Endodermal cell (in vitro differentiated cells): Measurements from ENCODE around the gene GSTO1. TPM values are rescaled to one million over a fixed set of nuclear protein-coding genes. Genes with fewer than 3 reads are reported as not detected.
"Not testable (repeated sequence)": the region's sequence is repeated elsewhere in the genome, so short reads cannot be mapped to it uniquely, and the experiment has no call there.

Experiments
- DNase-seq: peaks from one replicate; pipeline ENCODE4 v3.0.0-alpha.2; 2017
- H3K27ac ChIP-seq: 2 replicates; pipeline ENCODE4 v1.5.1; 2013; ENCODE audit warnings: mild to moderate bottlenecking, low read depth, low read length, moderate library complexity
- H3K27me3 ChIP-seq: 2 replicates; pipeline ENCODE4 v1.6.1; 2013; ENCODE audit warnings: mild to moderate bottlenecking, low read length, moderate library complexity; ENCODE audit not compliant: insufficient read depth, control insufficient read depth, poor library complexity, severe bottlenecking
- H3K36me3 ChIP-seq: 2 replicates; pipeline ENCODE4 v1.7.0; 2013; ENCODE audit warnings: mild to moderate bottlenecking, low read length, moderate library complexity; ENCODE audit not compliant: control insufficient read depth, insufficient read depth
- H3K4me1 ChIP-seq: one replicate; pipeline ENCODE4 v1.7.0; 2013; ENCODE audit warnings: low read length; ENCODE audit not compliant: control insufficient read depth, insufficient read depth
- H3K4me3 ChIP-seq: 2 replicates; pipeline ENCODE4 v1.5.1; 2013; ENCODE audit warnings: mild to moderate bottlenecking, low read length, moderate library complexity
- H3K9ac ChIP-seq: 2 replicates; pipeline ENCODE4 v1.6.1; 2013; ENCODE audit warnings: mild to moderate bottlenecking, low read length, moderate library complexity; ENCODE audit not compliant: poor library complexity, severe bottlenecking; ENCODE audit errors: extremely low read depth
- H3K9me3 ChIP-seq: 2 replicates; pipeline ENCODE4 v1.6.1; 2013; ENCODE audit warnings: mild to moderate bottlenecking, low read length, moderate library complexity; ENCODE audit not compliant: control insufficient read depth
- H3K27ac Mint-ChIP-seq: 2 replicates; pipeline ENCODE4 v1.8.0; 2020; ENCODE audit warnings: mixed read lengths
- H3K27me3 Mint-ChIP-seq: 2 replicates; pipeline ENCODE4 v1.8.0; 2021; ENCODE audit warnings: mild to moderate bottlenecking, mixed read lengths; ENCODE audit not compliant: insufficient read depth
- H3K36me3 Mint-ChIP-seq: 2 replicates; pipeline ENCODE4 v1.8.0; 2020; ENCODE audit warnings: low read depth, mixed read lengths
- H3K4me1 Mint-ChIP-seq: 2 replicates; pipeline ENCODE4 v1.8.0; 2020; ENCODE audit warnings: mixed read lengths
- H3K4me3 Mint-ChIP-seq: 2 replicates; pipeline ENCODE4 v1.8.0; 2020; ENCODE audit warnings: mild to moderate bottlenecking, moderate library complexity, mixed read lengths
- H3K9me3 Mint-ChIP-seq: 2 replicates; pipeline ENCODE4 v1.8.0; 2020; ENCODE audit warnings: mild to moderate bottlenecking, mixed read lengths
- WGBS, 2 experiments: methylation state at CpG; one replicate each; pipeline versions ENCODE4 v1.1.5 to v1.1.7; 2013; ENCODE audit warnings: missing lambda C conversion rate in 2 of 2, mixed read lengths in 1 of 2; ENCODE audit not compliant: insufficient coverage in 1 of 2, insufficient read length in 1 of 2; 5-methylcytosine and 5-hydroxymethylcytosine counted together
- total RNA-seq, 2 donors: library from RNA; stranded (reverse); fragmentation: NEBNext Ultra II Directional in 1 of 2; extraction: Animal tissue kit (Norgen Biotek cat#: 25700) in 1 of 2; gene quantifications; 2 replicates in 1 of 2; 3 replicates in 1 of 2; pipeline ENCODE4 v1.2.1, GENCODE V29; 2021
- TF ChIP-seq, protein P1 (sequence below): fragments of 200-600 bp; sonication (generic); conservative IDR thresholded peaks from 2 replicates; pipeline ENCODE4 v1.5.0; 2021; ENCODE audit warnings: antibody characterized with exemption, mild to moderate bottlenecking

GSTO1 gene
- total RNA-seq, 2 donors from 2014 or later: 208 to 223 TPM

DNA sequence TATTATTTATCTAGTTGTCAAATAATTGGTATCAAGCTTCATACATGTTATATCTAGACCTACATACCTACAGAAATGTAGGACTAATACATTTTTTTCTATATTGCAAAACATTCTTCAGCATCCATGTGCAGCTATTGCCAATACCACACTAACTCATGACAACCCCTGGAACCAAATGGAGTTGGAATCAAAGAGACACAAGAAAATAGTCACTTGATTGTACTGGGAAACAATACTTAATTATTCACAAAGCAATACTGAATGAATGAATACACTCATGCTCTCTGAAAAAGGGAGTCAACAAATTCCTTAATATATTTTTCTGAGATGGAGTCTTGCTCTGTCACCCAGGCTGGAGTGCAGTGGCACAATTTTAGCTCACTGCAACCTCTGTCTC, 12.1 kb upstream of the GSTO1 start:
- H3K9me3 ChIP-seq: peaks cover 18% of the 10 kb centered on the region
- Mint-ChIP-seq H3K36me3 (peaks cover 18% of the 10 kb centered on the region), H3K9me3 (peaks cover 23% of the 10 kb centered on the region), H3K4me3 (no peak overlapping the region), H3K27me3 (no peaks in the 10 kb centered on the region), H3K27ac (no peak overlapping the region), H3K4me1 (peaks cover 6% of the 10 kb centered on the region)
- no peaks in the 10 kb centered on the region for H3K4me1 ChIP-seq
- no peak overlapping the region for H3K4me3 ChIP-seq
- no peak for DNase-seq
- TF ChIP-seq, protein P1, sequence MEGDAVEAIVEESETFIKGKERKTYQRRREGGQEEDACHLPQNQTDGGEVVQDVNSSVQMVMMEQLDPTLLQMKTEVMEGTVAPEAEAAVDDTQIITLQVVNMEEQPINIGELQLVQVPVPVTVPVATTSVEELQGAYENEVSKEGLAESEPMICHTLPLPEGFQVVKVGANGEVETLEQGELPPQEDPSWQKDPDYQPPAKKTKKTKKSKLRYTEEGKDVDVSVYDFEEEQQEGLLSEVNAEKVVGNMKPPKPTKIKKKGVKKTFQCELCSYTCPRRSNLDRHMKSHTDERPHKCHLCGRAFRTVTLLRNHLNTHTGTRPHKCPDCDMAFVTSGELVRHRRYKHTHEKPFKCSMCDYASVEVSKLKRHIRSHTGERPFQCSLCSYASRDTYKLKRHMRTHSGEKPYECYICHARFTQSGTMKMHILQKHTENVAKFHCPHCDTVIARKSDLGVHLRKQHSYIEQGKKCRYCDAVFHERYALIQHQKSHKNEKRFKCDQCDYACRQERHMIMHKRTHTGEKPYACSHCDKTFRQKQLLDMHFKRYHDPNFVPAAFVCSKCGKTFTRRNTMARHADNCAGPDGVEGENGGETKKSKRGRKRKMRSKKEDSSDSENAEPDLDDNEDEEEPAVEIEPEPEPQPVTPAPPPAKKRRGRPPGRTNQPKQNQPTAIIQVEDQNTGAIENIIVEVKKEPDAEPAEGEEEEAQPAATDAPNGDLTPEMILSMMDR: no peak
- H3K27ac ChIP-seq: no peak overlapping the region
- H3K27me3 ChIP-seq: no peaks in the 10 kb centered on the region
- H3K36me3 ChIP-seq: no peaks in the 10 kb centered on the region
- no peak overlapping the region for H3K9ac ChIP-seq

- H3K27me3 Mint-ChIP-seq, H3K4me3 Mint-ChIP-seq, H3K9ac ChIP-seq, H3K36me3 ChIP-seq, H3K27ac ChIP-seq, H3K4me1 Mint-ChIP-seq, DNase-seq, H3K27me3 ChIP-seq, H3K27ac Mint-ChIP-seq, H3K4me1 ChIP-seq, H3K4me3 ChIP-seq: not testable (repeated sequence)
- H3K9me3 ChIP-seq: peaks cover 23% of the 10 kb centered on the region
- peaks cover 27% of the 10 kb centered on the region for H3K9me3 Mint-ChIP-seq
- H3K36me3 Mint-ChIP-seq: peaks cover 18% of the 10 kb centered on the region
- WGBS, 2 experiments: 80 to 91% methylated on average over 2 to 3 of the region's 3 CpGs
These were observed 11.7 kb upstream of the GSTO1 start for GRCh38 chr10:104243009-104243408.

DNA sequence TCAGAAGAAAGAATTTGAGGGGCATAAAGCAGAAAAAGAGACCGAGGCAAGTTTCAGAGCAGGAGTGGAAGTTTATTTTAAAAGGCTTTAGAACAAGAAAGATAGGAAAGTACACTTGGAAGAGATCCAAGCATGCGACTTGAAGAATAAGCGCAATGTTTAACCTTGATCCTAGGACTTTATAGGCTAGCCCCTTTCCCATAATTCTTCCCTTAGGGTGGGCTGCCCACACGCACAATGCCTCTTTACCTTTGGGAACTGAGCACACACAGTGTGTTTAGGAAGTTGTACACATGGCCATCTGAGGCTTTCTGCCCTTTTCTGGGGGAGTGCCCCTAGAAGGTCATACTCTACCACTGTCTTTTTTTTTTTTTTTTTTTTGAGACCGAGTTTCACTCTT, 11.2 kb upstream of the GSTO1 start:
- no peak overlapping the region for H3K4me3 Mint-ChIP-seq
- WGBS, 2 experiments: 93 to 97% methylated on average over 2 to 5 of the region's 5 CpGs
- H3K27me3 Mint-ChIP-seq: no peaks in the 10 kb centered on the region
- Histone ChIP-seq H3K9me3 (peaks cover 26% of the 10 kb centered on the region), H3K36me3 (no peaks in the 10 kb centered on the region), H3K4me1 (no peaks in the 10 kb centered on the region), H3K4me3 (no peak overlapping the region), H3K27me3 (no peaks in the 10 kb centered on the region), H3K9ac (no peak overlapping the region), H3K27ac (no peak overlapping the region)
- H3K9me3 Mint-ChIP-seq: peaks cover 30% of the 10 kb centered on the region
- TF ChIP-seq, protein P1: no peak
- H3K27ac Mint-ChIP-seq: no peak overlapping the region
- H3K36me3 Mint-ChIP-seq: peaks cover 20% of the 10 kb centered on the region
- no peak for DNase-seq
- H3K4me1 Mint-ChIP-seq: peaks cover 6% of the 10 kb centered on the region

GRCh38 chr10:104245066-104245632, 9.5 kb upstream of the GSTO1 start:
- H3K4me3 ChIP-seq: no peak overlapping the region
- no peak overlapping the region for H3K9ac ChIP-seq
- Mint-ChIP-seq H3K4me3 (no peak overlapping the region), H3K36me3 (peaks cover 24% of the 10 kb centered on the region), H3K27ac (no peak overlapping the region), H3K4me1 (peaks cover 8% of the 10 kb centered on the region), H3K27me3 (no peaks in the 10 kb centered on the region), H3K9me3 (peaks cover 37% of the 10 kb centered on the region)
- TF ChIP-seq, protein P1: no peak
- no peaks in the 10 kb centered on the region for H3K36me3 ChIP-seq
- H3K4me1 ChIP-seq: no peaks in the 10 kb centered on the region
- 93% methylated on average over 34 of the region's 34 CpGs; no CpG with 5 or more reads in 1 of the 2 experiments for WGBS, 2 experiments
- H3K27ac ChIP-seq: no peak overlapping the region
- DNase-seq: no peak
- H3K9me3 ChIP-seq: peaks cover 32% of the 10 kb centered on the region
- no peaks in the 10 kb centered on the region for H3K27me3 ChIP-seq
